Measurements from ENCODE around the gene NPTX2.

The NPTX2 gene

DNA sequence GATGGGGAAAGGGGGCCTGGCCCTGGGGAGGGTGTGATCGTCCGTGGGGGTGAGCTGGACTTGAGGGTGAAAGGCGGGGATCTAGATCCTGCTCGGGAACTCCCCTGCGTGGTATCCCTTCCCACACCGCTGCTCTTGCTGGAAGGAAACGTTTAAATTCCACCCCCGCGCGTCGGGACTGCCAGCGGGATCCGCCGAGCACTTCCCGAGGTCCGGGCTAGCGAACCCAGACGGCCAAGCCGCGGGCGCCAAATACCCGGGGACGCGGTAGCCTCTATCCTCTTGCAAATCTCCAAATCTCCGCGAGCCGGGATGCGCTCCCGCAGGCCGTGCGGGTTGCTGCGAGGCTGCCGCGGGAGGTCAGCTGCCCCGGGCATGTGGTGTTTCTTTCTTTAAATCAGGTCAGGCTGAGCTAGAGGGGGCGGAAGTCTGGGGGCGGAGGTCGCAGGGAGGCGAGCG lies 904 bp downstream of the NPTX2 start:
- Histone ChIP-seq H3K27ac (ENCODE audit: insufficient read depth, low read depth, low read length, poor library complexity, severe bottlenecking) (no peak overlapping the region), H3K27me3 (ENCODE audit: control insufficient read depth, insufficient read depth, low read length, poor library complexity, severe bottlenecking) (peaks cover 68% of the 10 kb centered on the region), H3K36me3 (ENCODE audit: control insufficient read depth, insufficient read depth, low read length) (no peaks in the 10 kb centered on the region), H3K4me3 (ENCODE audit: insufficient read depth, low read depth, low read length) (peak overlapping the region; percentile 48), H3K4me1 (ENCODE audit: control insufficient read depth, insufficient read depth, low read length) (peaks cover 24% of the 10 kb centered on the region), H3K9me3 (ENCODE audit: control insufficient read depth, low read length) (no peaks in the 10 kb centered on the region)
- WGBS, 2 experiments = 1% methylated on average over 40 of the region's 40 CpGs

DNA sequence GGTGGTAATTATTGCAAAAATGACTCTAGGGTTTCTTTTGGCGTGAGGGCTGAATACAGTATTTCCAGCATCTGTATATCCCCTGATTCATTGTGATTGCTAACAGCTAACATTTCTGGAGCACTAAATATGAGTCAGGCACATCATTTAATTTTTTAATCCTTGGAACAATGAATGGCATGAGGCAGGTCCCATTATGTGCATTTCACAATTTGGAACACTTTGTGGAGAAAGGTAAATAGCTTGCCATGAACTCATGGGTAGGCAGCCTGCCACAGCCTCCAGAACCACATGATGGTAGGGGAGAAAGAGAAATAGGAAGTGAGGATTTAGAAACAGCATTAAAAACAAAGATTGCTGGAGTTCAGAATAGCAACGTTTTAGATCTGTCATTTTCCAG lies 1.7 kb downstream of the NPTX2 start:
- 17 to 22% methylated on average over 1 to 2 of the region's 2 CpGs for WGBS, 2 experiments
- Histone ChIP-seq H3K27ac (ENCODE audit: insufficient read depth, low read depth, low read length, poor library complexity, severe bottlenecking) (no peak overlapping the region), H3K4me1 (ENCODE audit: control insufficient read depth, insufficient read depth, low read length) (peaks cover 24% of the 10 kb centered on the region), H3K36me3 (ENCODE audit: control insufficient read depth, insufficient read depth, low read length) (no peaks in the 10 kb centered on the region), H3K4me3 (ENCODE audit: insufficient read depth, low read depth, low read length) (peak overlapping the region; percentile 11), H3K27me3 (ENCODE audit: control insufficient read depth, insufficient read depth, low read length, poor library complexity, severe bottlenecking) (peaks cover 65% of the 10 kb centered on the region), H3K9me3 (ENCODE audit: control insufficient read depth, low read length) (no peaks in the 10 kb centered on the region)

DNA sequence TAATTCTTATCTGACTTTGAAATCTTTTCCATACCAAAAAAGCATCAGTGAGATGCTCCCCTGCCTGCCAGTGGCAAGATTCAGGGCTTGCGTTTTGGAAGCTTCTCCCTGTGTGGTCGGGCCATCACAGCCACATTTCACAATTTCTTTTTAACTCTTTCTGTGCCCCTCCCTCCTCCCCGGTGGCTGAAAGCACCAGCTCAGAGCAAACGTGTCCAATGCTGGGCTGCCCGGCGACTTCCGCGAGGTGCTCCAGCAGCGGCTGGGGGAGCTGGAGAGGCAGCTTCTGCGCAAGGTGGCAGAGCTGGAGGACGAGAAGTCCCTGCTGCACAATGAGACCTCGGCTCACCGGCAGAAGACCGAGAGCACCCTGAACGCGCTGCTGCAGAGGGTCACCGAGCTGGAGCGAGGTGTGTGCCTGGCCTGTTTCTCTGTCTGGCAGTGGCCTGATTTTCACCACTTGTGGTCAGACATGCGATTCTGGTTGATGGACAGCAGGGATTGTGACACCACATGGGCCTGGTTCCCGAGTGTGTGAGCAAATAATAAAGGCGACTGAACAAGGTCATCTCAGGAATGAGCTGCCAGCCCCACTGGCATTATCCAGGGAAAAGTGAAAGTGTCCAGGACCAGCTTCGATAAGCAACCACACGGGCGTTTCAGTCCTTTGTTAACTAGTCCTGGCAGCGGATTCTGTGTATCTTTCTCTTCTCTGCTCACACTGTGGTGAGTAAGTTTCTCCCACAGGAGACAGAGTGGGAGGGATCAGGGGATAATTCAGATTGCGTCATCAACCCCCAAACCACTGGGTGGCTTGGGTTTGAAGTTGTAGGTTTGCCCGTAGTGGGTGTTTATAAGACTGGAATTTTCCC lies 2.6 kb downstream of the NPTX2 start:
- H3K27ac ChIP-seq (ENCODE audit: insufficient read depth, low read depth, low read length, poor library complexity, severe bottlenecking) = no peak overlapping the region
- no peaks in the 10 kb centered on the region for H3K36me3 ChIP-seq (ENCODE audit: control insufficient read depth, insufficient read depth, low read length)
- no peak overlapping the region for H3K4me3 ChIP-seq (ENCODE audit: insufficient read depth, low read depth, low read length)
- WGBS, 2 experiments = 45 to 47% methylated on average over 27 of the region's 27 CpGs
- peaks cover 56% of the 10 kb centered on the region for H3K27me3 ChIP-seq (ENCODE audit: control insufficient read depth, insufficient read depth, low read length, poor library complexity, severe bottlenecking)
- peaks cover 24% of the 10 kb centered on the region for H3K4me1 ChIP-seq (ENCODE audit: control insufficient read depth, insufficient read depth, low read length)
- no peaks in the 10 kb centered on the region for H3K9me3 ChIP-seq (ENCODE audit: control insufficient read depth, low read length)

DNA sequence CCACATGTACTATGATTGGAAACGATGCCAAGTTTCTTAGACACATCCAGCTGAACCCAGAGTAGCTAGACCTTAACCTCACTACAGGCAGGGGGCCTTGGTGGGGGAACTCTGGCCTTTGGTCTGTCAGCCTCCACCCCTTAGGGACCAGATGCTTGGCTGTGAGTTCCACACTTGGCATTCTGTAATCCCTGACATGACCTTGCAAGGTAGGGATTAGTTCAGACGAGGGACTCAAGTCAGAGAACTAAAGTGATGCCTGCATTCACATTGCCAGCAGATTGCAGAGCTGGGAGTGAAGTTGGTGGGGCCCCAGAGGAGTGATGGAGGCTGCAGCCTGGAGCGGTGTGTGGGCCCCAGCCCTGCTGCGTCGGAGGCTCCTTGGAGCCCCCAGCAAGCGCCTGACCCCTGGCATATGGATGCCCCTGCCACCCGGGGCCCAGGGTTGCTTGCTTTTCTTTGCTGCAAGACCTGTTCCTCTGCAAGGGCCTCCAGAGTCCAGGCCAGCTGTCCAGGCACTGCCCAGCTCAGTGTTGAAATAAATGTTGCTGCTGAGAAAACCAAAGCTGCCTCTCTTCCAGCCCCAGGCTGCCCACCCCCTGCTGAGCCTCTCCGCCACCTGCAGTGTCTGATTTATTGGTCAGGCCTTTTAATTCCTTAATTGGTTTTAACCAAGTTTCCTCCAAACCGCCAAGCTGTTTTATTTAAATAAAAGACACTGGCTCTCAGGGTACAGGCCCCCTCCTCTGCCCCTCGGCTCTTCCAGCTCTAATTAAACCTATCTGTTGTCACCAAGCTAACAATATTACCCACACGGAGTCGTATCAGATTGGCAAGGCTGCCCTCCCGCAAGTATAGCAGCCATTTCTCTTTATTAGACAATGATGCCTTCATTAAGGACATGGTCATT lies 4.7 kb downstream of the NPTX2 start:
- H3K4me3 ChIP-seq (ENCODE audit: insufficient read depth, low read depth, low read length) = no peak overlapping the region
- 67 to 69% methylated on average over 13 of the region's 13 CpGs for WGBS, 2 experiments
- H3K9me3 ChIP-seq (ENCODE audit: control insufficient read depth, low read length) = no peaks in the 10 kb centered on the region
- peaks cover 34% of the 10 kb centered on the region for H3K27me3 ChIP-seq (ENCODE audit: control insufficient read depth, insufficient read depth, low read length, poor library complexity, severe bottlenecking)
- peaks cover 33% of the 10 kb centered on the region for H3K4me1 ChIP-seq (ENCODE audit: control insufficient read depth, insufficient read depth, low read length)
- no peaks in the 10 kb centered on the region for H3K36me3 ChIP-seq (ENCODE audit: control insufficient read depth, insufficient read depth, low read length)
- no peak overlapping the region for H3K27ac ChIP-seq (ENCODE audit: insufficient read depth, low read depth, low read length, poor library complexity, severe bottlenecking)

DNA sequence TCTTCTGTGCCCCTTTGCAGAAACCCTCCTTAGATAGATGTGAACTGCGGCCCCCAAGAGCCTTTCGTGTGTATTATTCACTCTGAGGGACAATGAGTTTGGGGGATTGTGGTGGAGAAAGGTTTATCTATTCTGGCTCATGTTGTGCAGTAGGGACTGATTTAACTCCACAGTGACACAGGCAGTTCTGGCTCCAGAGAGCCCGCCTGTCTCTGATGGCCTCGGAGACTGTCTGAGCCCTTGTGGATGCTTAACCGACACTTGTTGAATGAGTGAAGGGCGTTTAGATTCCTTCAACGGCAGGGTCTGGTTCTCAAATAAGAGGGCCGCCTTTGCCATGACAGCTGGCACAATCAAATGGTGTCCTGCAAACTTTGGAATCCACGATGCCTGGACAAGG lies 5.8 kb downstream of the NPTX2 start:
- Histone ChIP-seq H3K9me3 (ENCODE audit: control insufficient read depth, low read length) (no peaks in the 10 kb centered on the region), H3K27ac (ENCODE audit: insufficient read depth, low read depth, low read length, poor library complexity, severe bottlenecking) (no peak overlapping the region), H3K4me3 (ENCODE audit: insufficient read depth, low read depth, low read length) (no peak overlapping the region), H3K4me1 (ENCODE audit: control insufficient read depth, insufficient read depth, low read length) (peaks cover 44% of the 10 kb centered on the region), H3K36me3 (ENCODE audit: control insufficient read depth, insufficient read depth, low read length) (no peaks in the 10 kb centered on the region), H3K27me3 (ENCODE audit: control insufficient read depth, insufficient read depth, low read length, poor library complexity, severe bottlenecking) (peaks cover 23% of the 10 kb centered on the region)
- 89 to 95% methylated on average over 9 of the region's 9 CpGs for WGBS, 2 experiments

DNA sequence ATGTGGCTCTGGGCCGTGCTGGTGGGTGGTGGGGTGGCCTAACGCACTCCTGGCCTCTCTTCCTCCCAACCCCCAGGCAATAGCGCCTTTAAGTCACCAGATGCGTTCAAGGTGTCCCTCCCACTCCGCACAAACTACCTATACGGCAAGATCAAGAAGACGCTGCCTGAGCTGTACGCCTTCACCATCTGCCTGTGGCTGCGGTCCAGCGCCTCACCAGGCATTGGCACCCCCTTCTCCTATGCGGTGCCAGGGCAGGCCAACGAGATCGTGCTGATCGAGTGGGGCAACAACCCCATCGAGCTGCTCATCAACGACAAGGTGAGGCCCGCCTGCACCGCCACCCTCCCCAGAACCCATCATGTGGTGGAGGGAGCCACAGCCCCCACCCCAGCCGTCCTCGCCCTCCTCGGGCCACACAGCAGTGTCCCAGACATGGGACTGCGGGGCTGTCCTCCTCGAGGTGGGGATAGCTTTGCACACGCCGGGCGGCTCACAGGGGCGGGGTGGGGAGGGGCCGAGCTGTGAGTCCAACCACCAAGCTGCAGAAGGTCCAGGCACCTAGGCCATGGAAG lies 7.8 kb downstream of the NPTX2 start:
- H3K27ac ChIP-seq (ENCODE audit: insufficient read depth, low read depth, low read length, poor library complexity, severe bottlenecking) = no peak overlapping the region
- peaks cover 46% of the 10 kb centered on the region for H3K4me1 ChIP-seq (ENCODE audit: control insufficient read depth, insufficient read depth, low read length)
- no peaks in the 10 kb centered on the region for H3K9me3 ChIP-seq (ENCODE audit: control insufficient read depth, low read length)
- 95 to 96% methylated on average over 28 of the region's 28 CpGs for WGBS, 2 experiments
- peaks cover 4% of the 10 kb centered on the region for H3K27me3 ChIP-seq (ENCODE audit: control insufficient read depth, insufficient read depth, low read length, poor library complexity, severe bottlenecking)
- H3K36me3 ChIP-seq (ENCODE audit: control insufficient read depth, insufficient read depth, low read length) = no peaks in the 10 kb centered on the region
- no peak overlapping the region for H3K4me3 ChIP-seq (ENCODE audit: insufficient read depth, low read depth, low read length)

DNA sequence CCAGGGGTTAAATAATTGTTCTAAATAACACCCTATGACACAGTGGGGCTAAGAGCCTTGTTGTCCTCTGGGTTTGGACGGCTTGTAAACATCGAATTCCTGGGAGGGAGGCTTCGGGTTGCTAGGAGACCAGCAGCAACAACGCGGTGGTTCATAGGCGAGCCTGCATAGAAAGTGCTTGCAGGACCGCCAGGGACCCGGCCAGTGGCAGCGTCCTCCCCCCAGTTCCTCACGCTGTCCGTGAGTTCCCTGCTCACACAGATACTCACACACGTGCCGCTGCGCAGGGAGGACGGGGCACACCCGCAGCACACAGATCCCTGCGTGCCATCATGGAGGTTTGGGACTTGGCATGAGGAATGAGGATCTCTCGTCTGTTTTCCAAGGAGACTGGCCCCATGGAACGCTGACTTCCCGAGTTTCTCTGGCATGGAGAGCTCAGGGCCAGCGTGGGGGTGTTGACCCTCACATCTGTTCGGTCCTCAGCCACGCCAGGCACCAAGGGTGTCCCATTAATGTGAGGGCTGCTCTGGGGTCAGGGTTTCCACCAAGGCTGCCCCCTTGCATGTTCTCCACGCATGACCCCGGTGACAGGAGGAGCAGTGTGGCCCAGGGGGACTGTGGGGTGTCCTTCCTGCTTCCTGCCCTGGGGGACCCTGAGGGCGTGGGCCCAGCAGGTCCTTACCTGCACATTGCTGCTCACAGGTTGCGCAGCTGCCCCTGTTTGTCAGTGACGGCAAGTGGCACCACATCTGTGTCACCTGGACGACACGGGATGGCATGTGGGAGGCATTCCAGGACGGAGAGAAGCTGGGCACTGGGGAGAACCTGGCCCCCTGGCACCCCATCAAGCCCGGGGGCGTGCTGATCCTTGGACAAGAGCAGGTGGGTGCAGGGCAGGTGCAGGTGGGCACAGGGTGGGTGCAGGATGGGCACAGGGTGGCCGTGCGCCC lies 9.7 kb downstream of the NPTX2 start:
- H3K4me3 ChIP-seq (ENCODE audit: insufficient read depth, low read depth, low read length) = no peak overlapping the region
- 70% methylated on average over 35 of the region's 35 CpGs for WGBS, 2 experiments
- H3K27me3 ChIP-seq (ENCODE audit: control insufficient read depth, insufficient read depth, low read length, poor library complexity, severe bottlenecking) = no peaks in the 10 kb centered on the region
- H3K27ac ChIP-seq (ENCODE audit: insufficient read depth, low read depth, low read length, poor library complexity, severe bottlenecking) = peak overlapping the region; percentile 66
- no peaks in the 10 kb centered on the region for H3K36me3 ChIP-seq (ENCODE audit: control insufficient read depth, insufficient read depth, low read length)
- no peaks in the 10 kb centered on the region for H3K9me3 ChIP-seq (ENCODE audit: control insufficient read depth, low read length)
- peaks cover 41% of the 10 kb centered on the region for H3K4me1 ChIP-seq (ENCODE audit: control insufficient read depth, insufficient read depth, low read length)

DNA sequence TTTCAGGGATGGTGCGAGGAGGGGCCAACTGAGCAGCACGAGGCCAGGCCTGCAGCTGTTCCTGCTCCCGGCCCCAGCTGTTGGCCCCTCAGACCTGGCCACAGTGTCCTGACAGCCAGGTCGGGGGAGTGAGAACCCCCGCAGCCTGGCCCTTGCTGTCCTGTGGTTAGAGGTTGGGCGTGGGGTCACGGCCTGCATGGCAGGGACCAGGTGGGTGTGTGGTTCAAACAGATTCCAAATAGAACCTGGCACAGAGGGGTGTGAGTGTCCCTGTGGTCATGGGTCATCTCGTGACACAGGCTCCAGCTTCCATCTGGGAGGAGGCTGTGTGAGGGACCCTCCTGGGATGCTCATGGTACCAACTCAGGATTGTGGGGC lies 10.3 kb downstream of the NPTX2 start:
- WGBS, 2 experiments = 92% methylated on average over 8 of the region's 8 CpGs
- Histone ChIP-seq H3K36me3 (ENCODE audit: control insufficient read depth, insufficient read depth, low read length) (no peaks in the 10 kb centered on the region), H3K4me3 (ENCODE audit: insufficient read depth, low read depth, low read length) (no peak overlapping the region), H3K27me3 (ENCODE audit: control insufficient read depth, insufficient read depth, low read length, poor library complexity, severe bottlenecking) (no peaks in the 10 kb centered on the region), H3K4me1 (ENCODE audit: control insufficient read depth, insufficient read depth, low read length) (peaks cover 35% of the 10 kb centered on the region), H3K9me3 (ENCODE audit: control insufficient read depth, low read length) (no peaks in the 10 kb centered on the region), H3K27ac (ENCODE audit: insufficient read depth, low read depth, low read length, poor library complexity, severe bottlenecking) (no peak overlapping the region)

DNA sequence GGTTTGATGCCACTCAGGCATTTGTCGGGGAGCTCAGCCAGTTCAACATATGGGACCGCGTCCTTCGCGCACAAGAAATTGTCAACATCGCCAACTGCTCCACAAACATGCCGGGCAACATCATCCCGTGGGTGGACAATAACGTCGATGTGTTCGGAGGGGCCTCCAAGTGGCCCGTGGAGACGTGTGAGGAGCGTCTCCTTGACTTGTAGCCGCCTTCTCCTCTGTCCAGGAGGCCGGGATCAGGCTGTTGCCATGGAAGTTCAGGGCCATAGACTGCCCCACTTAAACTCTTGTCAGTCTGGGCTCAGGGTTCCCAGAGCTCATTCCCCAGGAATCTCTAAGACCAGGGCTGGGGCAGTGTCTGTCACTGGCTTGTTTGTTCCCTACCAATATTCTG lies 11.3 kb downstream of the NPTX2 start:
- Histone ChIP-seq H3K4me1 (ENCODE audit: control insufficient read depth, insufficient read depth, low read length) (peaks cover 35% of the 10 kb centered on the region), H3K36me3 (ENCODE audit: control insufficient read depth, insufficient read depth, low read length) (no peaks in the 10 kb centered on the region), H3K27ac (ENCODE audit: insufficient read depth, low read depth, low read length, poor library complexity, severe bottlenecking) (peak overlapping the region; percentile 44), H3K27me3 (ENCODE audit: control insufficient read depth, insufficient read depth, low read length, poor library complexity, severe bottlenecking) (no peaks in the 10 kb centered on the region), H3K9me3 (ENCODE audit: control insufficient read depth, low read length) (no peaks in the 10 kb centered on the region), H3K4me3 (ENCODE audit: insufficient read depth, low read depth, low read length) (no peak overlapping the region)
- 89% methylated on average over 16 of the region's 16 CpGs for WGBS, 2 experiments

Data from ectodermal cell (in vitro differentiated cells).